ENCODE measurements around the gene CRNN. TPM values are rescaled to one million over a fixed set of nuclear protein-coding genes. Genes with fewer than 3 reads are reported as not detected.
A peak's percentile ranks its signal among the peaks of the same experiment; 100 is the strongest.

CRNN gene
- not detected for total RNA-seq
- 0 reads per million in 2 donors for total RNA-seq

GRCh38 chr1:152413909-152414308 lies at the start of gene CRNN:
Gene CRNN (minus strand): TSS chr1:152414263. CDS start chr1:152412233, 2,030 bp downstream.
- no peak for DNase-seq
- H3K9me3 ChIP-seq (ENCODE audit: control insufficient read depth, low read length, poor library complexity, severe bottlenecking): peaks cover 2% of the 10 kb centered on the region
- H3K27ac Mint-ChIP-seq: peak within 1 kb of the TSS; percentile 6
- H3K36me3 Mint-ChIP-seq (ENCODE audit: low read depth): peaks cover 2% of the 10 kb centered on the region
- no peak within 1 kb of the TSS for H3K4me3 Mint-ChIP-seq
- H3K4me1 Mint-ChIP-seq: peaks cover 3% of the 10 kb centered on the region
- peaks cover 38% of the 10 kb centered on the region for H3K27me3 Mint-ChIP-seq
- no peak for ATAC-seq

GRCh38 chr1:152462636-152463035 lies 48.6 kb upstream of the CRNN start:
- no peak overlapping the region for H3K27ac Mint-ChIP-seq
- DNase-seq (no peak), ATAC-seq (no peak)
- peaks cover 10% of the 10 kb centered on the region for H3K27me3 Mint-ChIP-seq
- no peaks in the 10 kb centered on the region for H3K9me3 ChIP-seq (ENCODE audit: control insufficient read depth, low read length, poor library complexity, severe bottlenecking)
- no peak overlapping the region for H3K4me3 Mint-ChIP-seq
- H3K4me1 Mint-ChIP-seq: peaks cover 20% of the 10 kb centered on the region
- no peaks in the 10 kb centered on the region for H3K36me3 Mint-ChIP-seq (ENCODE audit: low read depth)

GRCh38 chr1:152461544-152461943 lies 47.5 kb upstream of the CRNN start:
- DNase-seq: peak; percentile 36 to 59 (median 37)
- peaks cover 13% of the 10 kb centered on the region for H3K27me3 Mint-ChIP-seq
- peak overlapping the region; percentile 50 for H3K4me3 Mint-ChIP-seq
- ATAC-seq: peak; percentile 66
- H3K4me1 Mint-ChIP-seq: peaks cover 20% of the 10 kb centered on the region
- no peak overlapping the region for H3K27ac Mint-ChIP-seq
- H3K9me3 ChIP-seq (ENCODE audit: control insufficient read depth, low read length, poor library complexity, severe bottlenecking): no peaks in the 10 kb centered on the region
- H3K36me3 Mint-ChIP-seq (ENCODE audit: low read depth): no peaks in the 10 kb centered on the region

- Mint-ChIP-seq H3K36me3 (ENCODE audit: low read depth) (no peaks in the 10 kb centered on the region), H3K4me1 (peaks cover 20% of the 10 kb centered on the region), H3K4me3 (peak overlapping the region; percentile 90), H3K27me3 (peaks cover 13% of the 10 kb centered on the region), H3K27ac (peak overlapping the region; percentile 98)
- no peaks in the 10 kb centered on the region for H3K9me3 ChIP-seq (ENCODE audit: control insufficient read depth, low read length, poor library complexity, severe bottlenecking)
- DNase-seq (no peak), ATAC-seq (no peak)
Observed at GRCh38 chr1:152460529-152460899, 46.5 kb upstream of the CRNN start.

GRCh38 chr1:152459596-152460528 lies 45.8 kb upstream of the CRNN start:
- Mint-ChIP-seq H3K27me3 (peaks cover 18% of the 10 kb centered on the region), H3K36me3 (ENCODE audit: low read depth) (no peaks in the 10 kb centered on the region), H3K4me1 (peaks cover 20% of the 10 kb centered on the region), H3K27ac (peak overlapping the region; percentile 98), H3K4me3 (peak overlapping the region; percentile 90)
- H3K9me3 ChIP-seq (ENCODE audit: control insufficient read depth, low read length, poor library complexity, severe bottlenecking): no peaks in the 10 kb centered on the region
- DNase-seq (peak; percentile 58 to 66 (median 62)), ATAC-seq (peak; percentile 74)

- H3K4me3 Mint-ChIP-seq: no peak overlapping the region
- peaks cover 29% of the 10 kb centered on the region for H3K27me3 Mint-ChIP-seq
- ATAC-seq: peak; percentile 77
- H3K4me1 Mint-ChIP-seq: peaks cover 20% of the 10 kb centered on the region
- peak; percentile 40 to 83 (median 59) for DNase-seq
- no peaks in the 10 kb centered on the region for H3K9me3 ChIP-seq (ENCODE audit: control insufficient read depth, low read length, poor library complexity, severe bottlenecking)
- peak overlapping the region; percentile 98 for H3K27ac Mint-ChIP-seq
- H3K36me3 Mint-ChIP-seq (ENCODE audit: low read depth): no peaks in the 10 kb centered on the region
Observed at GRCh38 chr1:152458384-152459185, 44.5 kb upstream of the CRNN start.

- H3K9me3 ChIP-seq (ENCODE audit: control insufficient read depth, low read length, poor library complexity, severe bottlenecking): no peaks in the 10 kb centered on the region
- Mint-ChIP-seq H3K27ac (no peak overlapping the region), H3K4me3 (no peak overlapping the region), H3K4me1 (peaks cover 20% of the 10 kb centered on the region), H3K27me3 (peaks cover 38% of the 10 kb centered on the region), H3K36me3 (ENCODE audit: low read depth) (no peaks in the 10 kb centered on the region)
- DNase-seq: no peak
- ATAC-seq: no peak
Observed at GRCh38 chr1:152457561-152457960, 43.5 kb upstream of the CRNN start.

GRCh38 chr1:152457071-152457470 lies 43.0 kb upstream of the CRNN start:
- H3K36me3 Mint-ChIP-seq (ENCODE audit: low read depth): no peaks in the 10 kb centered on the region
- no peaks in the 10 kb centered on the region for H3K9me3 ChIP-seq (ENCODE audit: control insufficient read depth, low read length, poor library complexity, severe bottlenecking)
- no peak for ATAC-seq
- peaks cover 42% of the 10 kb centered on the region for H3K27me3 Mint-ChIP-seq
- no peak for DNase-seq
- H3K4me1 Mint-ChIP-seq: peaks cover 20% of the 10 kb centered on the region
- no peak overlapping the region for H3K27ac Mint-ChIP-seq
- H3K4me3 Mint-ChIP-seq: no peak overlapping the region

GRCh38 chr1:152451254-152451653 lies 37.2 kb upstream of the CRNN start:
- Mint-ChIP-seq H3K36me3 (ENCODE audit: low read depth) (no peaks in the 10 kb centered on the region), H3K27ac (no peak overlapping the region), H3K4me1 (peaks cover 2% of the 10 kb centered on the region), H3K4me3 (no peak overlapping the region), H3K27me3 (peaks cover 46% of the 10 kb centered on the region)
- ATAC-seq: no peak
- no peak for DNase-seq
- no peaks in the 10 kb centered on the region for H3K9me3 ChIP-seq (ENCODE audit: control insufficient read depth, low read length, poor library complexity, severe bottlenecking)

GRCh38 chr1:152449661-152450060 lies 35.6 kb upstream of the CRNN start:
- H3K27me3 Mint-ChIP-seq: peaks cover 39% of the 10 kb centered on the region
- H3K27ac Mint-ChIP-seq: no peak overlapping the region
- H3K4me1 Mint-ChIP-seq: peaks cover 2% of the 10 kb centered on the region
- DNase-seq (no peak), ATAC-seq (no peak)
- no peaks in the 10 kb centered on the region for H3K9me3 ChIP-seq (ENCODE audit: control insufficient read depth, low read length, poor library complexity, severe bottlenecking)
- no peak overlapping the region for H3K4me3 Mint-ChIP-seq
- H3K36me3 Mint-ChIP-seq (ENCODE audit: low read depth): no peaks in the 10 kb centered on the region

- no peak overlapping the region for H3K4me3 Mint-ChIP-seq
- no peaks in the 10 kb centered on the region for H3K36me3 Mint-ChIP-seq (ENCODE audit: low read depth)
- no peak for DNase-seq
- no peak for ATAC-seq
- H3K4me1 Mint-ChIP-seq: peaks cover 2% of the 10 kb centered on the region
- H3K27ac Mint-ChIP-seq: no peak overlapping the region
- H3K9me3 ChIP-seq (ENCODE audit: control insufficient read depth, low read length, poor library complexity, severe bottlenecking): no peaks in the 10 kb centered on the region
- peaks cover 29% of the 10 kb centered on the region for H3K27me3 Mint-ChIP-seq
Observed at GRCh38 chr1:152448496-152448895, 34.4 kb upstream of the CRNN start.

GRCh38 chr1:152448095-152448494 lies 34.0 kb upstream of the CRNN start:
- DNase-seq: no peak
- Mint-ChIP-seq H3K27ac (no peak overlapping the region), H3K36me3 (ENCODE audit: low read depth) (no peaks in the 10 kb centered on the region), H3K27me3 (peaks cover 25% of the 10 kb centered on the region), H3K4me1 (peaks cover 2% of the 10 kb centered on the region), H3K4me3 (no peak overlapping the region)
- H3K9me3 ChIP-seq (ENCODE audit: control insufficient read depth, low read length, poor library complexity, severe bottlenecking): no peaks in the 10 kb centered on the region
- peak; percentile 33 for ATAC-seq

GRCh38 chr1:152447484-152447883 lies 33.4 kb upstream of the CRNN start:
- Mint-ChIP-seq H3K36me3 (ENCODE audit: low read depth) (no peaks in the 10 kb centered on the region), H3K27ac (no peak overlapping the region), H3K4me3 (no peak overlapping the region), H3K4me1 (peaks cover 4% of the 10 kb centered on the region), H3K27me3 (peaks cover 21% of the 10 kb centered on the region)
- DNase-seq: no peak
- no peak for ATAC-seq
- no peaks in the 10 kb centered on the region for H3K9me3 ChIP-seq (ENCODE audit: control insufficient read depth, low read length, poor library complexity, severe bottlenecking)
